ENCODE measurements around the gene ZNF30.
"Not testable (repeated sequence)": the region's sequence is repeated elsewhere in the genome, so short reads cannot be mapped to it uniquely, and the experiment has no call there.

ZNF30 gene

GRCh38 chr19:34979819-34980640 is 53.3 kb downstream of the ZNF30 start:
- Histone ChIP-seq H3K9ac (ENCODE audit: low read length) (no peak overlapping the region), H3K4me1 (ENCODE audit: control insufficient read depth, insufficient read depth, low read length) (peaks cover under 1% of the 10 kb centered on the region), H3K9me3 (ENCODE audit: control insufficient read depth, low read length) (no peaks in the 10 kb centered on the region), H3K27me3 (ENCODE audit: control insufficient read depth, insufficient read depth, low read length) (no peaks in the 10 kb centered on the region), H3K4me3 (ENCODE audit: low read length) (no peak overlapping the region), H3K36me3 (ENCODE audit: control insufficient read depth, insufficient read depth, low read length) (no peaks in the 10 kb centered on the region)

GRCh38 chr19:34982275-34982674 is 55.6 kb downstream of the ZNF30 start:
- no peaks in the 10 kb centered on the region for H3K9me3 ChIP-seq (ENCODE audit: control insufficient read depth, low read length)
- H3K9ac ChIP-seq (ENCODE audit: low read length) = no peak overlapping the region
- no peaks in the 10 kb centered on the region for H3K4me1 ChIP-seq (ENCODE audit: control insufficient read depth, insufficient read depth, low read length)
- no peaks in the 10 kb centered on the region for H3K36me3 ChIP-seq (ENCODE audit: control insufficient read depth, insufficient read depth, low read length)
- no peak overlapping the region for H3K4me3 ChIP-seq (ENCODE audit: low read length)
- no peaks in the 10 kb centered on the region for H3K27me3 ChIP-seq (ENCODE audit: control insufficient read depth, insufficient read depth, low read length)

- Histone ChIP-seq H3K4me3 (ENCODE audit: low read length) (no peak overlapping the region), H3K4me1 (ENCODE audit: control insufficient read depth, insufficient read depth, low read length) (no peaks in the 10 kb centered on the region), H3K27me3 (ENCODE audit: control insufficient read depth, insufficient read depth, low read length) (no peaks in the 10 kb centered on the region), H3K9me3 (ENCODE audit: control insufficient read depth, low read length) (no peaks in the 10 kb centered on the region), H3K9ac (ENCODE audit: low read length) (no peak overlapping the region), H3K36me3 (ENCODE audit: control insufficient read depth, insufficient read depth, low read length) (no peaks in the 10 kb centered on the region)
Observed at GRCh38 chr19:34983786-34984185, 57.1 kb downstream of the ZNF30 start.

GRCh38 chr19:34984287-34984686 is 57.6 kb downstream of the ZNF30 start:
- Histone ChIP-seq H3K27me3 (ENCODE audit: control insufficient read depth, insufficient read depth, low read length) (no peaks in the 10 kb centered on the region), H3K4me1 (ENCODE audit: control insufficient read depth, insufficient read depth, low read length) (no peaks in the 10 kb centered on the region), H3K9me3 (ENCODE audit: control insufficient read depth, low read length) (no peaks in the 10 kb centered on the region), H3K36me3 (ENCODE audit: control insufficient read depth, insufficient read depth, low read length) (no peaks in the 10 kb centered on the region), H3K9ac (ENCODE audit: low read length) (no peak overlapping the region), H3K4me3 (ENCODE audit: low read length) (no peak overlapping the region)

- H3K4me1 ChIP-seq (ENCODE audit: control insufficient read depth, insufficient read depth, low read length) = no peaks in the 10 kb centered on the region
Observed at GRCh38 chr19:34985249-34986022, 58.7 kb downstream of the ZNF30 start.

GRCh38 chr19:34988119-34988518 is 61.4 kb downstream of the ZNF30 start:
- H3K9me3 ChIP-seq (ENCODE audit: control insufficient read depth, low read length) = no peaks in the 10 kb centered on the region
- H3K4me1 ChIP-seq (ENCODE audit: control insufficient read depth, insufficient read depth, low read length) = no peaks in the 10 kb centered on the region
- H3K4me3 ChIP-seq (ENCODE audit: low read length) = no peak overlapping the region
- H3K36me3 ChIP-seq (ENCODE audit: control insufficient read depth, insufficient read depth, low read length) = no peaks in the 10 kb centered on the region
- no peaks in the 10 kb centered on the region for H3K27me3 ChIP-seq (ENCODE audit: control insufficient read depth, insufficient read depth, low read length)
- H3K9ac ChIP-seq (ENCODE audit: low read length) = no peak overlapping the region

More at GRCh38 chr19:34985249-34986022, 58.7 kb downstream of the ZNF30 start:
- Histone ChIP-seq H3K9me3 (ENCODE audit: control insufficient read depth, low read length) (no peaks in the 10 kb centered on the region), H3K9ac (ENCODE audit: low read length) (no peak overlapping the region), H3K36me3 (ENCODE audit: control insufficient read depth, insufficient read depth, low read length) (no peaks in the 10 kb centered on the region), H3K4me3 (ENCODE audit: low read length) (no peak overlapping the region), H3K27me3 (ENCODE audit: control insufficient read depth, insufficient read depth, low read length) (no peaks in the 10 kb centered on the region)

GRCh38 chr19:34989298-34989697 is 62.6 kb downstream of the ZNF30 start:
- H3K36me3 ChIP-seq (ENCODE audit: control insufficient read depth, insufficient read depth, low read length) = no peaks in the 10 kb centered on the region
- H3K4me3 ChIP-seq (ENCODE audit: low read length) = no peak overlapping the region
- H3K27me3 ChIP-seq (ENCODE audit: control insufficient read depth, insufficient read depth, low read length) = no peaks in the 10 kb centered on the region
- H3K9ac ChIP-seq (ENCODE audit: low read length) = no peak overlapping the region
- H3K9me3 ChIP-seq (ENCODE audit: control insufficient read depth, low read length) = no peaks in the 10 kb centered on the region
- peaks cover 3% of the 10 kb centered on the region for H3K4me1 ChIP-seq (ENCODE audit: control insufficient read depth, insufficient read depth, low read length)

- peaks cover 17% of the 10 kb centered on the region for H3K4me1 ChIP-seq (ENCODE audit: control insufficient read depth, insufficient read depth, low read length)
- no peak overlapping the region for H3K9ac ChIP-seq (ENCODE audit: low read length)
- H3K4me3 ChIP-seq (ENCODE audit: low read length) = no peak overlapping the region
- H3K27me3 ChIP-seq (ENCODE audit: control insufficient read depth, insufficient read depth, low read length) = no peaks in the 10 kb centered on the region
- no peaks in the 10 kb centered on the region for H3K9me3 ChIP-seq (ENCODE audit: control insufficient read depth, low read length)
- H3K36me3 ChIP-seq (ENCODE audit: control insufficient read depth, insufficient read depth, low read length) = no peaks in the 10 kb centered on the region
Observed at GRCh38 chr19:34990578-34991192, 64.0 kb downstream of the ZNF30 start.

GRCh38 chr19:34991542-34992333 is 65.0 kb downstream of the ZNF30 start:
- Histone ChIP-seq H3K4me1 (ENCODE audit: control insufficient read depth, insufficient read depth, low read length) (peaks cover 26% of the 10 kb centered on the region), H3K9ac (ENCODE audit: low read length) (no peak overlapping the region), H3K4me3 (ENCODE audit: low read length) (no peak overlapping the region), H3K27me3 (ENCODE audit: control insufficient read depth, insufficient read depth, low read length) (no peaks in the 10 kb centered on the region), H3K9me3 (ENCODE audit: control insufficient read depth, low read length) (no peaks in the 10 kb centered on the region), H3K36me3 (ENCODE audit: control insufficient read depth, insufficient read depth, low read length) (no peaks in the 10 kb centered on the region)

GRCh38 chr19:34992582-34992981 is 65.9 kb downstream of the ZNF30 start:
- not testable (repeated sequence) for H3K9ac ChIP-seq (ENCODE audit: low read length); H3K9me3 ChIP-seq (ENCODE audit: control insufficient read depth, low read length); H3K27me3 ChIP-seq (ENCODE audit: control insufficient read depth, insufficient read depth, low read length); H3K36me3 ChIP-seq (ENCODE audit: control insufficient read depth, insufficient read depth, low read length); H3K4me3 ChIP-seq (ENCODE audit: low read length)
- peaks cover 26% of the 10 kb centered on the region for H3K4me1 ChIP-seq (ENCODE audit: control insufficient read depth, insufficient read depth, low read length)

- H3K9ac ChIP-seq (ENCODE audit: low read length) = peak overlapping the region; percentile 42
- no peaks in the 10 kb centered on the region for H3K9me3 ChIP-seq (ENCODE audit: control insufficient read depth, low read length)
- no peak overlapping the region for H3K4me3 ChIP-seq (ENCODE audit: low read length)
- H3K4me1 ChIP-seq (ENCODE audit: control insufficient read depth, insufficient read depth, low read length) = peaks cover 32% of the 10 kb centered on the region
- no peaks in the 10 kb centered on the region for H3K36me3 ChIP-seq (ENCODE audit: control insufficient read depth, insufficient read depth, low read length)
- no peaks in the 10 kb centered on the region for H3K27me3 ChIP-seq (ENCODE audit: control insufficient read depth, insufficient read depth, low read length)
Observed at GRCh38 chr19:34994286-34994642, 67.6 kb downstream of the ZNF30 start.
